NOMO-1 (cell line): Measurements from ENCODE around the gene EIPR1.
"Not testable (repeated sequence)": the region's sequence is repeated elsewhere in the genome, so short reads cannot be mapped to it uniquely, and the experiment has no call there.

ENCODE experiments used
- DNase-seq, 2 experiments: peaks; one replicate each; lab custom pipeline; 2025; ENCODE audit not compliant: unreplicated experiment in 2 of 2; lab: John Stamatoyannopoulos, UW

Gene EIPR1

GRCh38 chr2:3403587-3404334 lies 26.1 kb upstream of the EIPR1 start:
- no peak for DNase-seq

- no peak for DNase-seq
Observed at GRCh38 chr2:3399829-3400228, 22.2 kb upstream of the EIPR1 start.

- no peak for DNase-seq
Observed at GRCh38 chr2:3399381-3399780, 21.8 kb upstream of the EIPR1 start.

- no peak for DNase-seq
Observed at GRCh38 chr2:3398857-3399256, 21.2 kb upstream of the EIPR1 start.

- DNase-seq = no peak
Observed at GRCh38 chr2:3396920-3397559, 19.4 kb upstream of the EIPR1 start.

GRCh38 chr2:3392216-3392615 lies 14.6 kb upstream of the EIPR1 start:
- DNase-seq = no peak

- no peak for DNase-seq
Observed at GRCh38 chr2:3390041-3390440, 12.4 kb upstream of the EIPR1 start.

- DNase-seq = no peak
Observed at GRCh38 chr2:3389193-3389592, 11.6 kb upstream of the EIPR1 start.

- no peak for DNase-seq
Observed at GRCh38 chr2:3388412-3388738, 10.8 kb upstream of the EIPR1 start.

- DNase-seq = no peak
Observed at GRCh38 chr2:3387644-3388411, 10.2 kb upstream of the EIPR1 start.

- no peak for DNase-seq
Observed at GRCh38 chr2:3387011-3387410, 9.4 kb upstream of the EIPR1 start.

- no peak for DNase-seq
Observed at GRCh38 chr2:3386448-3386958, 8.9 kb upstream of the EIPR1 start.

GRCh38 chr2:3379647-3380534 lies 2.3 kb upstream of the EIPR1 start, which contains the start of gene TRAPPC12:
Gene TRAPPC12 (plus strand): TSS chr2:3379694. CDS start chr2:3387624, 7,930 bp downstream.
- DNase-seq = peak; percentile 83 to 93

- no peak for DNase-seq
Observed at GRCh38 chr2:3379339-3379646, 1.7 kb upstream of the EIPR1 start.

- DNase-seq = peak; percentile 25 to 71
Observed at GRCh38 chr2:3377279-3377611, 373 bp downstream of the EIPR1 start.

- no peak for DNase-seq
Observed at GRCh38 chr2:3376821-3377220, 797 bp downstream of the EIPR1 start.

GRCh38 chr2:3369340-3370181 lies 8.1 kb downstream of the EIPR1 start:
- not testable (repeated sequence) for DNase-seq

GRCh38 chr2:3368261-3368722 lies 9.3 kb downstream of the EIPR1 start:
- no peak for DNase-seq

- no peak for DNase-seq
Observed at GRCh38 chr2:3365219-3365618, 12.4 kb downstream of the EIPR1 start.
